ENCODE data around the gene LRRC47.

Gene LRRC47

DNA sequence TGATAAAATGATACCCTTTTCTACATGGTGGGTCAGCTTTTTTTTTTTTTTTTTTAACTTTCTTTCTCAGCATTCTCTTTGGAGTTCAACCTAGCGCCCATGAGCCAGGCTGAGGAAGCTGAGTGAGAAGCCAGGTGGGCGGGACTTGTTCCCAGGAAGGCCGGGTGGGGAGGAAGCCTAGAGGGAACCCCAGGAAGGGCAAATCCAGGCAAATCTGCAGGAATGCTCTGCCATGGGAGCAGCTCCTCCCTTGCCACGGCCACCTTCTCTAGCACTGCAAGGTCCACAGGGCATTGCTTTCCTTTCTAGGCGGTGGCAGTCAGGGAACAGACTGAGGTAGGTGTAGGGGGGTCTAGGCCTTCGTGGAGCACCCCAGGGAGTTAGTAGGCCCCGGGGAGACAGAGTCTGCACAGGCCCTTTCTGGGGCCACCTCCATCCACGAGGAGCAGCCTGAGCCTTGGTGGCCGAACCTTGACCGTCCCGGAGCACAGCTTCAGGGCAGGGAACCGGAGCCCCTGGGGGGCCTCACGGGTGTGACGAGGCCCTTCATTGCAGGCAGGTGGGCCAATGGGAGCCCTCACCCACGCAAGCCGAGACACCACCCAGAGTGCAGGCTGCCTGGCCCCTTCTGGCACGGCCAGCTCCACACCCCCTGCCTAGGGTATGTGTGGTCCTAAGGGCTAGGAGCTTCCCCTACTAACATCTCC, 62.3 kb downstream of the LRRC47 start:
- in situ Hi-C loops (cut with HindIII; ENCODE audit: low pct_unique_long_range_greater_than_20kb, low sequenced_read_pairs), result no loop called here
- DNase-seq (ENCODE audit: low read depth in 1 of 2, low spot score in 1 of 2), result no peak
- TF ChIP-seq JUND (IDR thresholded peaks at IDR 0.05; ENCODE audit: low read depth), result no peak

DNA sequence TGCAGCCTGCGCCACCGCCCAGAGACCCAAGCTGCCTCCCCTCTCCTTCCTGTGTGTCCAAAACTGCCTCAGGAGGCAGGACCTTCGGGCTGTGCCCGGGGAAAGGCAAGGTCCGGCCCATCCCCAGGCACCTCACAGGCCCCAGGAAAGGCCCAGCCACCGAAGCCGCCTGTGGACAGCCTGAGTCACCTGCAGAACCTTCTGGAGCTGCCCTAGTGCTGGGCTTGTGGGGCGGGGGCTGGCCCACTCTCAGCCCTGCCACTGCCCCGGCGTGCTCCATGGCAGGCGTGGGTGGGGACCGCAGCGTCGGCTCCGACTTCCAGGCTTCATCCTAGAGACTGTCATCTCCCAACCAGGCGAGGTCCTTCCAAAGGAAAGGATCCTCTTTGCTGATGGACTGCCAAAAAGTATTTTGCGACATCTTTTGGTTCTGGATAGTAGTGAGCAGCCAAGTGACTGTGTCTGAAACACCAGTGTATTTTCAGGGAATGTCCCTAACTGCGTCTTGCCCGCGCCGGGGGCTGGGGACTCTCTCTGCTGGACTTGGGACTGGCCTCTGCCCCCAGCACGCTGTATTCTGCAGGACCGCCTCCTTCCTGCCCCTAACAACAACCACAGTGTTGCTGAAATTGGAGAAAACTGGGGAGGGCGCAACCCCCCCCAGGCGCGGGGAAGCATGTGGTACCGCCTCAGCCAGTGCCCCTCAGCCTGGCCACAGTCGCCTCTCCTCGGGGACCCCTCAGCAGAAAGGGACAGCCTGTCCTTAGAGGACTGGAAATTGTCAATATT, 63.0 kb downstream of the LRRC47 start:
- DNase-seq (ENCODE audit: low read depth in 1 of 2, low spot score in 1 of 2), result no peak
- in situ Hi-C loops (cut with HindIII; ENCODE audit: low pct_unique_long_range_greater_than_20kb, low sequenced_read_pairs), result no loop called here
- no peak for TF ChIP-seq JUND (IDR thresholded peaks at IDR 0.05; ENCODE audit: low read depth)

GRCh38 chr1:3732434-3733093, 63.7 kb downstream of the LRRC47 start:
- no peak for TF ChIP-seq JUND (IDR thresholded peaks at IDR 0.05; ENCODE audit: low read depth)
- DNase-seq (ENCODE audit: low read depth in 1 of 2, low spot score in 1 of 2), result no peak
- in situ Hi-C loops (cut with HindIII; ENCODE audit: low pct_unique_long_range_greater_than_20kb, low sequenced_read_pairs), result no loop called here

DNA sequence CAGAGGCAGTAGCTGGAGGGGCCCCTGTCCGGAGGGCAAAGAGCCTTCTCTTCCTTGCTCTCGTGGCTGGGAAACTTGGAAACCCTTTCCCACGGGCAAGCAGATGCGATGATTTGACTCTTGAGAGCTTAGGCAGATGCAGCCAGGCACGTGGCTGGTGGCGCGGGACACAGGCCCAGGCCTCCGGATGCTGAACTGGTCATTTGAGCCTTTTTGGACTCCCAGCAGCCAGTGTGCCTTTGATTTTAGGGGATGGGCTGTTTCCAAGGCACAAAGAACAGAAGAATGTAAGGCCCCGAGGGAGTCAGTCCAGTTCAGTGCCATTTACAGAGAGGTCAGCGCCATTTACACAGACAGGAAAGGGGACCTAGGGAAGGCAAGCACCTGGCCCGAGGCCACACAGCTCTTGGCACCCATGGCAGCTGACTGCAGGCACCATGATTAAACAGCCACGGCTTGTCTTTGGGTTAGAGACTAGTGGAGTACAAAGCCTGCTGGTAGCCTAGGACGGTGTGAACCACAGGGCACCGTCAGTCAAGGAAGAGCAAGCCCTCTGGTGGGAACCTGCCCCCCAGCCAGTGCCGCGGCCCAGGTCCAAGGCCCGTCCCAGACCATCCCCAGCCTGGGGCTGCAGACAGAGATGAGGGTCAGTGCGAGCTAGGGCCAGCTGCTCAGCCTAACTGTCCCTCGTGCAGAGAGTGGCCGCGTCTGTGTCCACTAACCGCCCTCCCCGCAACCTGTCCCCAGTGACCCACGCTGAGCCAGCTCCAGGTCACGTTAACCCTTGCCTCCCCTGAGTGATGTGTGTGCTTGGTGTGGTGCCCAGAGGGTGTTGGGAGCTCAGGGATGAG, 64.5 kb downstream of the LRRC47 start:
- no peak for DNase-seq (ENCODE audit: low read depth in 1 of 2, low spot score in 1 of 2)
- no peak for TF ChIP-seq JUND (IDR thresholded peaks at IDR 0.05; ENCODE audit: low read depth)
- in situ Hi-C loops (cut with HindIII; ENCODE audit: low pct_unique_long_range_greater_than_20kb, low sequenced_read_pairs), result no loop called here

DNA sequence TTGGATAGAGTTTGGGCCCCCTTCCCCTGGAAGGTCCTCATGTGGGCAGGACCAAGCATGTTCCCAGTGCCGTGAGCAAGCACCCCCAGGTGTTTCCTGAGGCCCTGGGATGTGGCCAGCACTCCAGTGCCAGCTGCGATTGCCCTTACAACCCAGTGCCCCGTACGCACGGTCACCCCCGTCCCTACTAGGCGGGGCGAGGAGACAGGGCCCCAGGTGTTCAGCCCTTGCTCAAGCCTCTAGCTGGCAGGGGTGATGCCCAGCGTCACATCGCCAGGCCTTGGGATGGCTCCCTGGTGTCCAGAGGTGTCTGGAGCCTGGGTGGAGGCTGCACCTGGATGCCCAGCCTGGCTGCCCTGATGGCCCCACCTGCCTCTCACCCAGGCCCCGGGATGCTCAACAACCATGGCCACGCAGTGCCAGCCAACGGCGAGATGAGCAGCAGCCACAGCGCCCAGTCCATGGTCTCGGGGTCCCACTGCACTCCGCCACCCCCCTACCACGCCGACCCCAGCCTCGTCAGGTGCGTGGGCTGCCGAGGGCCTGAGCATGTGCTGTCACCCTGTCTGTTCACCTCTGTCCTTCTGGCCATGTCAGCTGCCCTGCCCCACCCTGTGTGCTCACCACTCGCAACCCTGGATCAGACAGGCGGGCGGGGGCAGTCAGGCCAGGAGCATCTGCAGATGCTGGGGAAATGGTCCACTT, 65.6 kb downstream of the LRRC47 start:
- TF ChIP-seq JUND (IDR thresholded peaks at IDR 0.05; ENCODE audit: low read depth), result no peak
- in situ Hi-C loops (cut with HindIII; ENCODE audit: low pct_unique_long_range_greater_than_20kb, low sequenced_read_pairs), result no loop called here
- no peak for DNase-seq (ENCODE audit: low read depth in 1 of 2, low spot score in 1 of 2)

DNA sequence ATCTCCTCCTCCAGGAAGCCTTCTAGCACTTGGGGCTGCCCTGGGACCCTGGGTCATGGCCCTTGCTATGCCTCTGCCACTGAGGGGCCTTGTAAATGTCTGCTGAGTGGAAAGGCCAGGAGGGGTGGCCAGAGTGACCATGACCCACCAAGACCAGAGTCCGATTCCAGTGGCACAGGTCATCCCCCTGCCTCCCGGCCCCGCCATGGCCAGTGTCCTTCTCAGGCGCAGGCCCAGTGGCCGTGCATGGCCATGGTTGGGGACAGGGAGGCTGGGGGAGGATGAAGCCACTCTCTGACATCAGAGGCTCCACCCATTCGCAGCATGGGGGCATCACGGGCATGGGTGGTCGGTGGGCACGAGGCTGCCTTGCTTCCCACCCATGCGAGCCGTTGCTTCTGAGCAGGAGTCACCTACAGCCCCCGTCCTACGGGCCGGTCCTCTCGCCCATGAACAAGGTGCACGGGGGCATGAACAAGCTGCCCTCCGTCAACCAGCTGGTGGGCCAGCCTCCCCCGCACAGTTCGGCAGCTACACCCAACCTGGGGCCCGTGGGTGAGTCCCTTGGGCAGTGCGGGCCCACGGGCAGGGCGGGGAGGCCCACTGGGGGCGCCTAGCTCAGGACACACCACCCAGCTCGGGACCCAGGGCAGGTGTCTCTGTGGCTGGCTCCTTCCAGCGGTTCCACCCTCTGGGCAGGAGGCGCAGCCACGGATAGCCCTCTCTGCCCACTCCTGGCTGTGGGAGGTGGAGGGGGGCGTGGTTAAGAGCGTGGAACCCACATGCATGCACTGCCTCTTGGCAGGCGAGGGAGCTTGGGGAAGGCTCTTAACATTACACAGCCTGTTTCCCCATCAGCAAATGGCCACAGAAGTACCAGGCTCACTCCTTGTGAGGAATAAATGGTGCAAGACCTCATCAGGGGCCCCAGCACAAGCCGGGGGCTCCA, 66.4 kb downstream of the LRRC47 start:
- no peak for DNase-seq (ENCODE audit: low read depth in 1 of 2, low spot score in 1 of 2)
- no peak for TF ChIP-seq JUND (IDR thresholded peaks at IDR 0.05; ENCODE audit: low read depth)
- in situ Hi-C loops (cut with HindIII; ENCODE audit: low pct_unique_long_range_greater_than_20kb, low sequenced_read_pairs), result no loop called here
